ENCODE measurements around the gene FHIP1A. TPM values are rescaled to one million over a fixed set of nuclear protein-coding genes. Genes with fewer than 3 reads are reported as not detected.

FHIP1A gene
- total and polyA plus RNA-seq, 7 experiments from 2014 or later = 0.05 to 2.7 (median 1.9) TPM; not detected in 2

DNA sequence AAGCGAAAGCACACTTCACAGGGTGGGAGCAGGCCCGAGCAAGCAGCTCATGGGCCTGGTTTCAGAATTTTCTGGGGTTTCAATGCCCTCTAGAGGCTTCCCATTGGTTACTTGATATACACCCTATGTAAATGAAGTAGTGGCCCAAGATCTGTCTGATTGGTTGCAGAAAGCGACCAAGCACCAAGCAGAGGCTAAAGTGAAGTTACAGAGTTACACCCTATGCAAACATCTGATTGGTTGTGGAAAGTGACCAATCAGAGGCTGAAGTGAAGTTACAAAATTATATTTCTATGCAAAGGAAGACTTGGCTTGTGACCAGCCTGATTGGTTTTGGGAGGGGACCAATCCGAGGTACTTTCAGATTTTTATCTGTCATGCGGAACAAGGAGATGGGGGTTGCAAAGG is 8.2 kb downstream of the FHIP1A start:
- Mint-ChIP-seq H3K36me3 (peaks cover 0 to 5% (median 0%) of the 10 kb centered on the region in 5 donors), H3K9me3 (peaks cover 0 to 5% (median 0%) of the 10 kb centered on the region in 11 donors), H3K4me3 (no peak overlapping the region), H3K27ac (no peak overlapping the region), H3K4me1 (no peaks in the 10 kb centered on the region), H3K27me3 (peaks cover 0 to 13% (median 8%) of the 10 kb centered on the region in 5 donors)
- Histone ChIP-seq H3K4me1 (ENCODE audit: control insufficient read depth in 2 of 2, insufficient read depth in 2 of 2, low read length in 2 of 2) (no peaks in the 10 kb centered on the region), H3K4me3 (ENCODE audit: low read length) (no peak overlapping the region), H3K27me3 (ENCODE audit: control insufficient read depth in 2 of 2, insufficient read depth in 2 of 2, low read length in 2 of 2) (no peaks in the 10 kb centered on the region), H3K9me3 (ENCODE audit: control insufficient read depth in 2 of 3, low read length in 3 of 3) (no peaks in the 10 kb centered on the region), H3K36me3 (ENCODE audit: control insufficient read depth in 2 of 3, insufficient read depth in 3 of 3, low read length in 3 of 3) (no peaks in the 10 kb centered on the region), H3K27ac (ENCODE audit: low read depth, low read length) (no peak overlapping the region)
- POLR2A ChIA-PET = no interaction called here
- intact Hi-C loops (cut with micrococcal nuclease) = no loop called here
- DNase-seq (no peak), ATAC-seq (no peak)
- CTCF ChIA-PET = no interaction called here

DNA sequence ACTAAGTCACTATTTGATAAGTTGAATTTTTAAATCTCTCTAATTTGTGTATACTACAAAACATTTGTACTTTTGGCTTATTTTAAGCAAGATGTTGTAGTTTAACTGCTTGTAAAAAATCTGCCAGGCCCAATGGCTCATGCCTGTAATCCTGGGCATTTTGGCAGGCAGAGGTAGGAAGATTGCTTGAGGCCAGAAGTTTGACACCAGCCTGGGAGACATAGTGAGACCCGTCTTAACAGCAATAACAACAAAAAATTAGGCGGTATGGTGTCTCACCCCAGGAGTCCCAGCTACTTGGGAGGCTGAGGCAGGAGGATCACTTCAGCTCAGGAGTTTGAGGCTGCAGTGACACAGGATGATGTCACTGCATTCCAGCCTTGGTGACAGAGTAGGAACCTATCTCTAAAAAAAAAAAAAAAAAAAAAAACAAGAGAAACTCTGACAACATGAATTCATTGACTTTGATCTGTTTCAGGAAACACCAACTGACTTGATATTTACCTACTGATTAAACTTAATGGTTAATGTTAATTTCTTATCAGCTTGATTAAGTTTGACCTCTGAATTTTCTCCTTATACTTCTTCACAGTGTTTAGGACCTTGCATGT is 8.9 kb downstream of the FHIP1A start:
- Histone ChIP-seq H3K27me3 (ENCODE audit: control insufficient read depth in 2 of 2, insufficient read depth in 2 of 2, low read length in 2 of 2) (no peaks in the 10 kb centered on the region), H3K27ac (ENCODE audit: low read depth, low read length) (no peak overlapping the region), H3K4me1 (ENCODE audit: control insufficient read depth in 2 of 2, insufficient read depth in 2 of 2, low read length in 2 of 2) (no peaks in the 10 kb centered on the region), H3K36me3 (ENCODE audit: control insufficient read depth in 2 of 3, insufficient read depth in 3 of 3, low read length in 3 of 3) (no peaks in the 10 kb centered on the region), H3K4me3 (ENCODE audit: low read length) (no peak overlapping the region), H3K9me3 (ENCODE audit: control insufficient read depth in 2 of 3, low read length in 3 of 3) (no peaks in the 10 kb centered on the region)
- H3K27me3 Mint-ChIP-seq = peaks cover 0 to 13% (median 8%) of the 10 kb centered on the region in 5 donors
- H3K4me3 Mint-ChIP-seq = no peak overlapping the region
- no peak overlapping the region for H3K27ac Mint-ChIP-seq
- ChIA-PET POLR2A (no interaction called here), CTCF (no interaction called here)
- intact Hi-C loops (cut with micrococcal nuclease) = no loop called here
- no peaks in the 10 kb centered on the region for H3K4me1 Mint-ChIP-seq
- DNase-seq = no peak
- peaks cover 0 to 5% (median 0%) of the 10 kb centered on the region in 5 donors for H3K36me3 Mint-ChIP-seq
- H3K9me3 Mint-ChIP-seq = peaks cover 0 to 5% (median 0%) of the 10 kb centered on the region in 11 donors
- ATAC-seq = no peak

DNA sequence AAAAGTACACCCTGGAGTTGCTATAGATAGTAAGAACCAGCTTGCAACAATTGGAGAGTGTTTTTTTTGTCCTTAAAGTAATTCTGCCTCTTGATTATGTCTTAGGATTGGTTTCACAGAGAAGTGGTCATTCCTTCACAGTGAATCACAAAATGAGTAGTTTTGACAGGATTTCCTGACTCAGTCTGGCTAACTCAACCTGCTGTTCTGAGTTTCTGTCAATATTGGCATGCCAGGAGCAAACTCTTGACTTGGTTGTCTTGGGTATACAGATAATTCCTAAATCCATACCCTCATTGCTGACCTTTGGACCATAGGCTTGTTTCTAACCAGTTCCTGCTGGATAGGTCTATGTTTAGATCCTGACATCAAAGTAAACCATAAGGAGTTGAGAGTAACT is 9.4 kb downstream of the FHIP1A start:
- H3K36me3 ChIP-seq (ENCODE audit: control insufficient read depth in 2 of 3, insufficient read depth in 3 of 3, low read length in 3 of 3) = no peaks in the 10 kb centered on the region
- no peaks in the 10 kb centered on the region for H3K27me3 ChIP-seq (ENCODE audit: control insufficient read depth in 2 of 2, insufficient read depth in 2 of 2, low read length in 2 of 2)
- no peak overlapping the region for H3K4me3 Mint-ChIP-seq
- intact Hi-C loops (cut with micrococcal nuclease) = no loop called here
- POLR2A ChIA-PET = no interaction called here
- H3K27me3 Mint-ChIP-seq = peaks cover 0 to 10% (median 9%) of the 10 kb centered on the region in 5 donors
- DNase-seq (no peak), ATAC-seq (no peak)
- no peak overlapping the region for H3K27ac Mint-ChIP-seq
- H3K4me1 ChIP-seq (ENCODE audit: control insufficient read depth in 2 of 2, insufficient read depth in 2 of 2, low read length in 2 of 2) = no peaks in the 10 kb centered on the region
- CTCF ChIA-PET = no interaction called here
- peaks cover 0 to 5% (median 0%) of the 10 kb centered on the region in 11 donors for H3K9me3 Mint-ChIP-seq
- H3K36me3 Mint-ChIP-seq = peaks cover 0 to 5% (median 0%) of the 10 kb centered on the region in 5 donors
- no peak overlapping the region for H3K4me3 ChIP-seq (ENCODE audit: low read length)
- H3K27ac ChIP-seq (ENCODE audit: low read depth, low read length) = no peak overlapping the region
- H3K4me1 Mint-ChIP-seq = no peaks in the 10 kb centered on the region
- H3K9me3 ChIP-seq (ENCODE audit: control insufficient read depth in 2 of 3, low read length in 3 of 3) = no peaks in the 10 kb centered on the region

DNA sequence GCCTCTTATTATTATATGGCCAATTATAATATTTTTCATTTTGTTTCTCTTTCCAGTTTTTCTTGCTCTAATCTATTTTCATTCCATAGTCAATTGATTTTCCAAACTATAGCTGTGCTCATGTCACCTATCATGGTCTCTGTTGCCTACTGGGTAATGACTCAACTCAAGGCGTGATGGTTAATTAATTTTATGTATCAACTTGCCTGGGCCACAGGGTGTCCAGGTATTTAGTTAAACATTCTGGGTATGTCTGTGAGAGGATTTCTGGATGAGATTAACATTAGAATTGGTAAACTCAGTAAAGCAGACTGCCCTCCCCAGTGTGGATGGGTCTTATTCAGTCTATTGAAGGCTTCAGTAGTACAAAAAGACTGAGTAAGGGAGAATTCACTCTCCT is 9.9 kb downstream of the FHIP1A start:
- CTCF ChIA-PET = no interaction called here
- intact Hi-C loops (cut with micrococcal nuclease) = no loop called here
- peaks cover 0 to 5% (median 0%) of the 10 kb centered on the region in 5 donors for H3K36me3 Mint-ChIP-seq

DNA sequence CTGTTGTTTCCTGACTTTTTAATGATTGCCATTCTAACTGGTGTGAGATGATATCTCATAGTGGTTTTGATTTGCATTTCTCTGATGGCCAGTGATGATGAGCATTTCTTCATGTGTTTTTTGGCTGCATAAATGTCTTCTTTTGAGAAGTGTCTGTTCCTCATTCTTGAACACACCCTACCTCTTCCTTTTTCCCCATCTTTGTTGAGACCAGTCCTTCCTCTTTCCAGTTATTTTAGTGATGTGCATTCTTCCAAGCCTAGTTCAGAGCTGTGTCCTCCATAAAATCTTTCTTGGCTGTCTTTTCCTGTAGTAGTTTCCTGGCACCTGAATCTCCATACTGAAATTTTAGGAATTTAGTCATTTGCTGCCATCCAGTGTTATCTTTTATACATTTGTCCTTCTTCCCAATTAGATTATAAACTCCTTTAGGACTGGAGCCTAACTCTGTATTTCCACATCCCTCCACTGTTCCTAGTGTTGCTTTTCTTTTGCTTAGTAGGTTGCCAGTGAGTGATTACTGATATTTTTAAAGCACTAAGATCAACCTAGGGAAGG is 11.4 kb downstream of the FHIP1A start:
- Histone ChIP-seq H3K27ac (ENCODE audit: low read depth, low read length) (no peak overlapping the region), H3K9me3 (ENCODE audit: control insufficient read depth in 2 of 3, low read length in 3 of 3) (no peaks in the 10 kb centered on the region), H3K27me3 (ENCODE audit: control insufficient read depth in 2 of 2, insufficient read depth in 2 of 2, low read length in 2 of 2) (peaks cover 0 to 3% of the 10 kb centered on the region in 2 donors), H3K4me3 (ENCODE audit: low read length) (no peak overlapping the region), H3K36me3 (ENCODE audit: control insufficient read depth in 2 of 3, insufficient read depth in 3 of 3, low read length in 3 of 3) (no peaks in the 10 kb centered on the region), H3K4me1 (ENCODE audit: control insufficient read depth in 2 of 2, insufficient read depth in 2 of 2, low read length in 2 of 2) (no peaks in the 10 kb centered on the region)
- intact Hi-C loops (cut with micrococcal nuclease) = no loop called here
- peaks cover 0 to 5% (median 0%) of the 10 kb centered on the region in 11 donors for H3K9me3 Mint-ChIP-seq
- no peak overlapping the region for H3K4me3 Mint-ChIP-seq
- POLR2A ChIA-PET = no interaction called here
- peaks cover 0 to 5% (median 0%) of the 10 kb centered on the region in 5 donors for H3K36me3 Mint-ChIP-seq
- ATAC-seq (no peak), DNase-seq (no peak)
- H3K27me3 Mint-ChIP-seq = peaks cover 0 to 21% (median 17%) of the 10 kb centered on the region in 5 donors
- CTCF ChIA-PET = no interaction called here
- H3K27ac Mint-ChIP-seq = no peak overlapping the region
- no peaks in the 10 kb centered on the region for H3K4me1 Mint-ChIP-seq

More for the DNA sequence above, 9.9 kb downstream of the FHIP1A start:
- H3K4me1 Mint-ChIP-seq = no peaks in the 10 kb centered on the region
- peaks cover 0 to 5% (median 0%) of the 10 kb centered on the region in 11 donors for H3K9me3 Mint-ChIP-seq
- no peaks in the 10 kb centered on the region for H3K36me3 ChIP-seq (ENCODE audit: control insufficient read depth in 2 of 3, insufficient read depth in 3 of 3, low read length in 3 of 3)
- no peak overlapping the region for H3K27ac ChIP-seq (ENCODE audit: low read depth, low read length)
- DNase-seq (no peak), ATAC-seq (no peak)
- H3K4me3 Mint-ChIP-seq = no peak overlapping the region
- POLR2A ChIA-PET = interaction anchor here (0.6 kb wide), 1 partner anchor 41 kb away, joined by 3 read pairs; no protein-coding TSS in a partner anchor
- H3K27me3 Mint-ChIP-seq = peaks cover 0 to 13% (median 12%) of the 10 kb centered on the region in 5 donors
- no peaks in the 10 kb centered on the region for H3K4me1 ChIP-seq (ENCODE audit: control insufficient read depth in 2 of 2, insufficient read depth in 2 of 2, low read length in 2 of 2)
- H3K4me3 ChIP-seq (ENCODE audit: low read length) = no peak overlapping the region
- no peak overlapping the region for H3K27ac Mint-ChIP-seq
- no peaks in the 10 kb centered on the region for H3K9me3 ChIP-seq (ENCODE audit: control insufficient read depth in 2 of 3, low read length in 3 of 3)
- H3K27me3 ChIP-seq (ENCODE audit: control insufficient read depth in 2 of 2, insufficient read depth in 2 of 2, low read length in 2 of 2) = peaks cover 0 to 3% of the 10 kb centered on the region in 2 donors

DNA sequence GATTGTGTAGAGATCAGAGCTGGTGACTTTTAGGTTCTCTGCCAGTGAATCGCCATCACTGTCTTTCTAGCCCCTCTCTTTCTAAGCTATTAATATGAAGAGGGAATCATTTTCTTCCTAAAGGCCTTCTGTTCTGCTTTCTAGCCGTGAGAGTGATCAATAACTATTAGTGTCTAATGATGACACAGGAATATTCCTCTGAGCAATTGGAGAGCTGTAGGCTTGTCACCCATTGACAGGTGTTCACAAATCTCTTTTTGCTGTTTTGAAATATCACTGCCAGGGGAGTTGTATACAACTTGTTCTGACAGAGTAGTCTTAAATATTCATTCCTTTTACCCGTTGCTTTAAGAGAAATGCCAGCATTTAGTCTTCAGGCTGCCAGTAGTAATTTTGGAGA is 13.9 kb downstream of the FHIP1A start:
- Histone ChIP-seq H3K9me3 (ENCODE audit: control insufficient read depth in 2 of 3, low read length in 3 of 3) (no peaks in the 10 kb centered on the region), H3K27me3 (ENCODE audit: control insufficient read depth in 2 of 2, insufficient read depth in 2 of 2, low read length in 2 of 2) (peaks cover 0 to 3% of the 10 kb centered on the region in 2 donors), H3K36me3 (ENCODE audit: control insufficient read depth in 2 of 3, insufficient read depth in 3 of 3, low read length in 3 of 3) (no peaks in the 10 kb centered on the region), H3K27ac (ENCODE audit: low read depth, low read length) (no peak overlapping the region), H3K4me3 (ENCODE audit: low read length) (no peak overlapping the region), H3K4me1 (ENCODE audit: control insufficient read depth in 2 of 2, insufficient read depth in 2 of 2, low read length in 2 of 2) (no peaks in the 10 kb centered on the region)
- no peaks in the 10 kb centered on the region for H3K4me1 Mint-ChIP-seq
- ChIA-PET CTCF (interaction anchor here (0.7 kb wide), 1 partner anchor 57 kb away, joined by 6 read pairs; no protein-coding TSS in a partner anchor), POLR2A (no interaction called here)
- intact Hi-C loops (cut with micrococcal nuclease) = no loop called here
- H3K36me3 Mint-ChIP-seq = peaks cover 0 to 5% (median 0%) of the 10 kb centered on the region in 5 donors
- H3K9me3 Mint-ChIP-seq = peaks cover 0 to 5% (median 0%) of the 10 kb centered on the region in 11 donors
- ATAC-seq (no peak), DNase-seq (no peak)
- H3K27ac Mint-ChIP-seq = no peak overlapping the region
- H3K4me3 Mint-ChIP-seq = no peak overlapping the region
- H3K27me3 Mint-ChIP-seq = peaks cover 0 to 26% (median 16%) of the 10 kb centered on the region in 5 donors

DNA sequence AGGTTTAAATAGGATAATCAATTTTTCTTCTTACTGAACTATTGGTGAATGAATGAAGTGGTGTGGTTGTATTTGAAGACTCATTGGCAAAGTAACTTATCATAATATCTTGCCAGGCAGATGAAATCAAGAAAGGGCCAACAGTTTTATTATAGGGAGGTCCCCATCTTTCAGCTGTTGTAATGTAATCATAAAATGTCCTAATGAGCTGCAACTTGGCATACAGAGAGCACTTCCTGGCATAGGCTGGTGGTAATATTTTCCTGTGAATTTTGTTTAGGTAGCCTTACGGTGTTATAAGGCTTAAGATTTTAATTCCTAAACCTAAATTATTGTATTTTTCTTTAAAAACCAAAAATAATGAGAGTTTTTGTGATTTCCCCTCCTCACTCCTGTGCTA is 17.5 kb downstream of the FHIP1A start:
- Histone ChIP-seq H3K36me3 (ENCODE audit: control insufficient read depth in 2 of 3, insufficient read depth in 3 of 3, low read length in 3 of 3) (no peaks in the 10 kb centered on the region), H3K4me1 (ENCODE audit: control insufficient read depth in 2 of 2, insufficient read depth in 2 of 2, low read length in 2 of 2) (no peaks in the 10 kb centered on the region), H3K27me3 (ENCODE audit: control insufficient read depth in 2 of 2, insufficient read depth in 2 of 2, low read length in 2 of 2) (peaks cover 0 to 3% of the 10 kb centered on the region in 2 donors), H3K27ac (ENCODE audit: low read depth, low read length) (no peak overlapping the region), H3K9me3 (ENCODE audit: control insufficient read depth in 2 of 3, low read length in 3 of 3) (no peaks in the 10 kb centered on the region), H3K4me3 (ENCODE audit: low read length) (no peak overlapping the region)
- H3K27ac Mint-ChIP-seq = no peak overlapping the region
- H3K9me3 Mint-ChIP-seq = no peaks in the 10 kb centered on the region
- intact Hi-C loops (cut with micrococcal nuclease) = no loop called here
- H3K36me3 Mint-ChIP-seq = no peaks in the 10 kb centered on the region
- ChIA-PET POLR2A (no interaction called here), CTCF (no interaction called here)
- peaks cover 7 to 34% (median 13%) of the 10 kb centered on the region in 5 donors for H3K27me3 Mint-ChIP-seq
- H3K4me3 Mint-ChIP-seq = no peak overlapping the region
- H3K4me1 Mint-ChIP-seq = peaks cover 0 to 4% (median 0%) of the 10 kb centered on the region in 7 donors
- ATAC-seq (no peak), DNase-seq (no peak)
